GM19438 (cell line): ENCODE measurements around the gene SHPK.
"Not testable (repeated sequence)": the region's sequence is repeated elsewhere in the genome, so short reads cannot be mapped to it uniquely, and the experiment has no call there.

ENCODE experiments used
- ATAC-seq: cut with Tn5 transposase; IDR thresholded peaks from one replicate; pipeline ENCODE4 v1.9.1; 2021; ENCODE audit warnings: low read depth; ENCODE audit not compliant: unreplicated experiment

SHPK gene

GRCh38 chr17:3594051-3594800 is 41.8 kb downstream of the SHPK start:
- no peak for ATAC-seq

GRCh38 chr17:3593384-3593783 is 42.7 kb downstream of the SHPK start:
- ATAC-seq: no peak

GRCh38 chr17:3592216-3592860 is 43.7 kb downstream of the SHPK start:
- ATAC-seq: no peak

GRCh38 chr17:3590768-3591167 is 45.3 kb downstream of the SHPK start:
- no peak for ATAC-seq

GRCh38 chr17:3590231-3590630 is 45.8 kb downstream of the SHPK start:
- no peak for ATAC-seq

GRCh38 chr17:3589784-3590183 is 46.3 kb downstream of the SHPK start:
- no peak for ATAC-seq

- ATAC-seq: no peak
Measured at GRCh38 chr17:3585826-3586225, 50.2 kb downstream of the SHPK start.

- ATAC-seq: no peak
Measured at GRCh38 chr17:3583456-3583855, 52.6 kb downstream of the SHPK start.

GRCh38 chr17:3582915-3583314 is 53.1 kb downstream of the SHPK start:
- no peak for ATAC-seq

- not testable (repeated sequence) for ATAC-seq
Measured at GRCh38 chr17:3578667-3579066, 57.4 kb downstream of the SHPK start.

GRCh38 chr17:3576970-3577369 is 59.1 kb downstream of the SHPK start:
- ATAC-seq: no peak

GRCh38 chr17:3575511-3575910 is 60.5 kb downstream of the SHPK start:
- ATAC-seq: no peak

GRCh38 chr17:3574231-3574630 is 61.8 kb downstream of the SHPK start:
- no peak for ATAC-seq

GRCh38 chr17:3573246-3574100 is 62.6 kb downstream of the SHPK start:
- no peak for ATAC-seq

- ATAC-seq: no peak
Measured at GRCh38 chr17:3572231-3572630, 63.8 kb downstream of the SHPK start.

- no peak for ATAC-seq
Measured at GRCh38 chr17:3571043-3571900, 64.8 kb downstream of the SHPK start.

- ATAC-seq: no peak
Measured at GRCh38 chr17:3569534-3570137, 66.4 kb downstream of the SHPK start.

- no peak for ATAC-seq
Measured at GRCh38 chr17:3566551-3566950, 69.5 kb downstream of the SHPK start.

GRCh38 chr17:3565143-3565542 is 70.9 kb downstream of the SHPK start:
- no peak for ATAC-seq

- ATAC-seq: not testable (repeated sequence)
Measured at GRCh38 chr17:3564241-3564640, 71.8 kb downstream of the SHPK start.
